ENCODE measurements around the gene SYT9. TPM values are rescaled to one million over a fixed set of nuclear protein-coding genes. Genes with fewer than 3 reads are reported as not detected.

Gene SYT9
- total and polyA plus RNA-seq, 9 of the 15 experiments (the other 6 are each of a cell fraction or from before 2014, with no cell fraction given): 0.01 TPM; not detected in 8

GRCh38 chr11:7451520-7451919 lies 199.8 kb downstream of the SYT9 start:
- FAIRE-seq (no peak), DNase-seq (ENCODE audit: extremely low read depth in 1 of 4, low spot score in 3 of 4) (no peak), ATAC-seq (no peak)
- H3K9me1 ChIP-seq (ENCODE audit: control insufficient read depth, insufficient read depth, low read length): no peaks in the 10 kb centered on the region
- H3K4me2 ChIP-seq (ENCODE audit: insufficient read depth, low read length): no peak overlapping the region
- H3K9me3 ChIP-seq (replicated peaks; ENCODE audit: control insufficient read depth, insufficient read depth, low read depth, low read length): no peaks in the 10 kb centered on the region
- intact Hi-C loops (cut with micrococcal nuclease) (no loop called here), in situ Hi-C loops (cut with MboI) (no loop called here)
- H4K20me1 ChIP-seq (replicated peaks; ENCODE audit: control insufficient read depth, insufficient read depth, low read length): no peaks in the 10 kb centered on the region
- ChIA-PET POLR2A (no interaction called here), CTCF (ENCODE audit: low intra/inter-chr PET ratio) (no interaction called here)
- BruUV-seq (replicated peaks): no TSS peak
- H3K9ac ChIP-seq (ENCODE audit: insufficient read depth in 1 of 2, low read depth in 2 of 2, low read length in 2 of 2): no peak overlapping the region
- H3K27ac ChIP-seq (ENCODE audit: extremely low read depth, low read depth, low read length): no peak overlapping the region
- TF ChIP-seq PTTG1 (tag; IDR thresholded peaks at IDR 0.05; ENCODE audit: low read depth) (no peak), TOE1 (IDR thresholded peaks at IDR 0.05; ENCODE audit: borderline replicate concordance) (no peak), TOE1 (CRISPR knock-in tag; IDR thresholded peaks at IDR 0.05; ENCODE audit: borderline replicate concordance, low read depth) (no peak), MAZ (CRISPR knock-in tag; conservative IDR thresholded peaks at IDR 0.05 in 1 of 2, IDR thresholded peaks at IDR 0.05 in 1 of 2) (no peak), MBD2 (IDR thresholded peaks at IDR 0.05; ENCODE audit: borderline replicate concordance, low read depth) (no peak), TARDBP (IDR thresholded peaks at IDR 0.05) (no peak), ZNF57 (CRISPR knock-in tag; IDR thresholded peaks at IDR 0.05) (no peak), ESRRB (CRISPR knock-in tag; IDR thresholded peaks at IDR 0.05; ENCODE audit: borderline replicate concordance) (no peak), ZNF311 (CRISPR knock-in tag; IDR thresholded peaks at IDR 0.05) (no peak), KLF10 (CRISPR knock-in tag; IDR thresholded peaks at IDR 0.05) (no peak), BRCA1 (IDR thresholded peaks at IDR 0.05) (no peak), BRCA1 (CRISPR knock-in tag; IDR thresholded peaks at IDR 0.05) (no peak)
- TF ChIP-seq, protein P1, sequence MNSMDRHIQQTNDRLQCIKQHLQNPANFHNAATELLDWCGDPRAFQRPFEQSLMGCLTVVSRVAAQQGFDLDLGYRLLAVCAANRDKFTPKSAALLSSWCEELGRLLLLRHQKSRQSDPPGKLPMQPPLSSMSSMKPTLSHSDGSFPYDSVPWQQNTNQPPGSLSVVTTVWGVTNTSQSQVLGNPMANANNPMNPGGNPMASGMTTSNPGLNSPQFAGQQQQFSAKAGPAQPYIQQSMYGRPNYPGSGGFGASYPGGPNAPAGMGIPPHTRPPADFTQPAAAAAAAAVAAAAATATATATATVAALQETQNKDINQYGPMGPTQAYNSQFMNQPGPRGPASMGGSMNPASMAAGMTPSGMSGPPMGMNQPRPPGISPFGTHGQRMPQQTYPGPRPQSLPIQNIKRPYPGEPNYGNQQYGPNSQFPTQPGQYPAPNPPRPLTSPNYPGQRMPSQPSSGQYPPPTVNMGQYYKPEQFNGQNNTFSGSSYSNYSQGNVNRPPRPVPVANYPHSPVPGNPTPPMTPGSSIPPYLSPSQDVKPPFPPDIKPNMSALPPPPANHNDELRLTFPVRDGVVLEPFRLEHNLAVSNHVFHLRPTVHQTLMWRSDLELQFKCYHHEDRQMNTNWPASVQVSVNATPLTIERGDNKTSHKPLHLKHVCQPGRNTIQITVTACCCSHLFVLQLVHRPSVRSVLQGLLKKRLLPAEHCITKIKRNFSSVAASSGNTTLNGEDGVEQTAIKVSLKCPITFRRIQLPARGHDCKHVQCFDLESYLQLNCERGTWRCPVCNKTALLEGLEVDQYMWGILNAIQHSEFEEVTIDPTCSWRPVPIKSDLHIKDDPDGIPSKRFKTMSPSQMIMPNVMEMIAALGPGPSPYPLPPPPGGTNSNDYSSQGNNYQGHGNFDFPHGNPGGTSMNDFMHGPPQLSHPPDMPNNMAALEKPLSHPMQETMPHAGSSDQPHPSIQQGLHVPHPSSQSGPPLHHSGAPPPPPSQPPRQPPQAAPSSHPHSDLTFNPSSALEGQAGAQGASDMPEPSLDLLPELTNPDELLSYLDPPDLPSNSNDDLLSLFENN (IDR thresholded peaks at IDR 0.05; ENCODE audit: low read depth in 2 of 2, low read length in 2 of 2): no peak
- TF ChIP-seq, protein P2, sequence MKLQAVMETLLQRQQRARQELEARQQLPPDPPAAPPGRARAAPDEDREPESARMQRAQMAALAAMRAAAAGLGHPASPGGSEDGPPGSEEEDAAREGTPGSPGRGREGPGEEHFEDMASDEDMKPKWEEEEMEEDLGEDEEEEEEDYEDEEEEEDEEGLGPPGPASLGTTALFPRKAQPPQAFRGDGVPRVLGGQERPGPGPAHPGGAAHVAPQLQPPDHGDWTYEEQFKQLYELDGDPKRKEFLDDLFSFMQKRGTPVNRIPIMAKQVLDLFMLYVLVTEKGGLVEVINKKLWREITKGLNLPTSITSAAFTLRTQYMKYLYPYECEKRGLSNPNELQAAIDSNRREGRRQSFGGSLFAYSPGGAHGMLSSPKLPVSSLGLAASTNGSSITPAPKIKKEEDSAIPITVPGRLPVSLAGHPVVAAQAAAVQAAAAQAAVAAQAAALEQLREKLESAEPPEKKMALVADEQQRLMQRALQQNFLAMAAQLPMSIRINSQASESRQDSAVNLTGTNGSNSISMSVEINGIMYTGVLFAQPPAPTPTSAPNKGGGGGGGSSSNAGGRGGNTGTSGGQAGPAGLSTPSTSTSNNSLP (IDR thresholded peaks at IDR 0.05; ENCODE audit: borderline replicate concordance, low read depth, low read length): no peak
- WGBS (ENCODE audit: insufficient coverage, low coverage, missing lambda C conversion rate): 0% methylated on average over 3 of the region's 3 CpGs
- no peaks in the 10 kb centered on the region for H3K79me2 ChIP-seq (ENCODE audit: control insufficient read depth, insufficient read depth, low read length)
- H3K36me3 ChIP-seq (ENCODE audit: control insufficient read depth, insufficient read depth, low read length): no peaks in the 10 kb centered on the region
- H3K4me3 ChIP-seq: no peak overlapping the region
- no peaks in the 10 kb centered on the region for H3K4me1 ChIP-seq (replicated peaks in 1 of 2; ENCODE audit: control insufficient read depth in 2 of 2, insufficient read depth in 2 of 2, low read length in 2 of 2)
- H3K27me3 ChIP-seq (ENCODE audit: control insufficient read depth in 2 of 2, insufficient read depth in 2 of 2, low read length in 2 of 2): peaks cover 0 to 8% of the 10 kb centered on the region in 2 experiments; a peak in 3 of 5 replicates
- H2AFZ ChIP-seq (ENCODE audit: low read depth, low read length): no peak overlapping the region
